ENCODE measurements around the gene SENP2. TPM values are rescaled to one million over a fixed set of nuclear protein-coding genes. Genes with fewer than 3 reads are reported as not detected.

SENP2 gene
- total and polyA plus RNA-seq, 3 experiments from 2014 or later = 15.3 to 41.5 (median 41.2) TPM

GRCh38 chr3:185595526-185595925 is 9.4 kb downstream of the SENP2 start:
- Mint-ChIP-seq H3K9me3 (no peaks in the 10 kb centered on the region), H3K4me1 (peaks cover 15 to 20% (median 16%) of the 10 kb centered on the region in 3 donors), H3K27me3 (no peaks in the 10 kb centered on the region), H3K4me3 (peak overlapping the region in 1 of 7 donors; percentile 1), H3K36me3 (peaks cover 7 to 65% (median 16%) of the 10 kb centered on the region in 3 donors), H3K27ac (peak overlapping the region in 2 of 8 donors; percentile 2 to 69)
- ChIA-PET POLR2A (no interaction called here), CTCF (interaction anchor here (0.7 to 1.5 kb wide), 2 partner anchors 9 kb away, joined by 3 to 4 read pairs; partner anchors contain the start of gene SENP2)
- no peaks in the 10 kb centered on the region for H3K9me3 ChIP-seq (ENCODE audit: low read length)
- H3K27ac ChIP-seq (ENCODE audit: low read depth, low read length) = no peak overlapping the region
- H3K4me1 ChIP-seq (ENCODE audit: insufficient read depth, low read length) = no peaks in the 10 kb centered on the region
- H3K27me3 ChIP-seq (ENCODE audit: insufficient read depth, low read length, poor library complexity, severe bottlenecking) = no peaks in the 10 kb centered on the region
- no peak for DNase-seq
- H3K36me3 ChIP-seq (ENCODE audit: insufficient read depth, low read length) = peaks cover 8% of the 10 kb centered on the region
- H3K4me3 ChIP-seq (ENCODE audit: low read length) = no peak overlapping the region

GRCh38 chr3:185605566-185605965 is 19.5 kb downstream of the SENP2 start:
- no peak overlapping the region for H3K4me3 ChIP-seq (ENCODE audit: low read length)
- POLR2A ChIA-PET = no interaction called here
- DNase-seq = no peak
- Mint-ChIP-seq H3K36me3 (peaks cover 8 to 87% (median 33%) of the 10 kb centered on the region in 3 donors), H3K27ac (no peak overlapping the region), H3K9me3 (no peaks in the 10 kb centered on the region), H3K4me3 (no peak overlapping the region), H3K27me3 (no peaks in the 10 kb centered on the region), H3K4me1 (peaks cover 4 to 8% (median 6%) of the 10 kb centered on the region in 3 donors)
- H3K27me3 ChIP-seq (ENCODE audit: insufficient read depth, low read length, poor library complexity, severe bottlenecking) = no peaks in the 10 kb centered on the region
- no peak overlapping the region for H3K27ac ChIP-seq (ENCODE audit: low read depth, low read length)
- H3K9me3 ChIP-seq (ENCODE audit: low read length) = no peaks in the 10 kb centered on the region
- CTCF ChIA-PET = interaction anchor here (0.6 kb wide), 1 partner anchor 596 kb away, joined by 3 read pairs; no protein-coding TSS in a partner anchor
- no peaks in the 10 kb centered on the region for H3K4me1 ChIP-seq (ENCODE audit: insufficient read depth, low read length)
- H3K36me3 ChIP-seq (ENCODE audit: insufficient read depth, low read length) = peaks cover 26% of the 10 kb centered on the region

GRCh38 chr3:185606196-185606595 is 20.1 kb downstream of the SENP2 start:
- Histone ChIP-seq H3K27me3 (ENCODE audit: insufficient read depth, low read length, poor library complexity, severe bottlenecking) (no peaks in the 10 kb centered on the region), H3K36me3 (ENCODE audit: insufficient read depth, low read length) (peaks cover 24% of the 10 kb centered on the region), H3K9me3 (ENCODE audit: low read length) (no peaks in the 10 kb centered on the region), H3K27ac (ENCODE audit: low read depth, low read length) (no peak overlapping the region), H3K4me3 (ENCODE audit: low read length) (no peak overlapping the region), H3K4me1 (ENCODE audit: insufficient read depth, low read length) (no peaks in the 10 kb centered on the region)
- no peak overlapping the region for H3K4me3 Mint-ChIP-seq
- no peaks in the 10 kb centered on the region for H3K27me3 Mint-ChIP-seq
- peak overlapping the region in 2 of 8 donors; percentile 12 to 38 for H3K27ac Mint-ChIP-seq
- H3K9me3 Mint-ChIP-seq = no peaks in the 10 kb centered on the region
- no peak for DNase-seq
- H3K36me3 Mint-ChIP-seq = peaks cover 8 to 84% (median 34%) of the 10 kb centered on the region in 3 donors
- ChIA-PET CTCF (no interaction called here), POLR2A (no interaction called here)
- H3K4me1 Mint-ChIP-seq = peaks cover 4 to 8% (median 6%) of the 10 kb centered on the region in 3 donors

- POLR2A ChIA-PET = no interaction called here
Observed at GRCh38 chr3:185613016-185613415, 26.9 kb downstream of the SENP2 start.

GRCh38 chr3:185623939-185624665 is 38.0 kb downstream of the SENP2 start:
- Histone ChIP-seq H3K4me1 (ENCODE audit: insufficient read depth, low read length) (no peaks in the 10 kb centered on the region), H3K9me3 (ENCODE audit: low read length) (no peaks in the 10 kb centered on the region), H3K27me3 (ENCODE audit: insufficient read depth, low read length, poor library complexity, severe bottlenecking) (no peaks in the 10 kb centered on the region), H3K27ac (ENCODE audit: low read depth, low read length) (no peak overlapping the region), H3K36me3 (ENCODE audit: insufficient read depth, low read length) (peaks cover 12% of the 10 kb centered on the region), H3K4me3 (ENCODE audit: low read length) (no peak overlapping the region)
- CTCF ChIA-PET = no interaction called here
- no peaks in the 10 kb centered on the region for H3K4me1 Mint-ChIP-seq
- H3K27me3 Mint-ChIP-seq = no peaks in the 10 kb centered on the region
- H3K27ac Mint-ChIP-seq = no peak overlapping the region
- H3K36me3 Mint-ChIP-seq = peaks cover 5 to 71% (median 17%) of the 10 kb centered on the region in 3 donors
- no peak for DNase-seq
- no peaks in the 10 kb centered on the region for H3K9me3 Mint-ChIP-seq
- POLR2A ChIA-PET = no interaction called here
- no peak overlapping the region for H3K4me3 Mint-ChIP-seq

More at GRCh38 chr3:185613016-185613415, 26.9 kb downstream of the SENP2 start:
- no peaks in the 10 kb centered on the region for H3K4me1 ChIP-seq (ENCODE audit: insufficient read depth, low read length)
- Mint-ChIP-seq H3K4me3 (peak overlapping the region in 5 of 7 donors; percentile 48 to 74 (median 51)), H3K9me3 (no peaks in the 10 kb centered on the region), H3K27ac (peak overlapping the region in 6 of 8 donors; percentile 59 to 93 (median 66)), H3K36me3 (peaks cover 15 to 76% (median 25%) of the 10 kb centered on the region in 3 donors), H3K27me3 (no peaks in the 10 kb centered on the region), H3K4me1 (peaks cover 0 to 14% (median 10%) of the 10 kb centered on the region in 3 donors)
- H3K36me3 ChIP-seq (ENCODE audit: insufficient read depth, low read length) = peaks cover 42% of the 10 kb centered on the region
- no peak overlapping the region for H3K27ac ChIP-seq (ENCODE audit: low read depth, low read length)
- CTCF ChIA-PET = no interaction called here
- H3K27me3 ChIP-seq (ENCODE audit: insufficient read depth, low read length, poor library complexity, severe bottlenecking) = no peaks in the 10 kb centered on the region
- no peaks in the 10 kb centered on the region for H3K9me3 ChIP-seq (ENCODE audit: low read length)
- H3K4me3 ChIP-seq (ENCODE audit: low read length) = no peak overlapping the region
- DNase-seq = no peak

- Mint-ChIP-seq H3K27ac (no peak overlapping the region), H3K4me3 (no peak overlapping the region)
Observed at GRCh38 chr3:185625784-185626183, 39.7 kb downstream of the SENP2 start.

GRCh38 chr3:185629554-185630181 is 43.6 kb downstream of the SENP2 start:
- POLR2A ChIA-PET = no interaction called here

More at GRCh38 chr3:185625784-185626183, 39.7 kb downstream of the SENP2 start:
- POLR2A ChIA-PET = no interaction called here
- H3K27ac ChIP-seq (ENCODE audit: low read depth, low read length) = no peak overlapping the region
- CTCF ChIA-PET = no interaction called here
- Mint-ChIP-seq H3K9me3 (no peaks in the 10 kb centered on the region), H3K36me3 (peaks cover 5 to 77% (median 25%) of the 10 kb centered on the region in 3 donors), H3K4me1 (no peaks in the 10 kb centered on the region), H3K27me3 (no peaks in the 10 kb centered on the region)
- no peaks in the 10 kb centered on the region for H3K9me3 ChIP-seq (ENCODE audit: low read length)
- H3K27me3 ChIP-seq (ENCODE audit: insufficient read depth, low read length, poor library complexity, severe bottlenecking) = no peaks in the 10 kb centered on the region
- no peaks in the 10 kb centered on the region for H3K4me1 ChIP-seq (ENCODE audit: insufficient read depth, low read length)
- DNase-seq = no peak
- peaks cover 12% of the 10 kb centered on the region for H3K36me3 ChIP-seq (ENCODE audit: insufficient read depth, low read length)
- H3K4me3 ChIP-seq (ENCODE audit: low read length) = no peak overlapping the region

GRCh38 chr3:185630182-185630622 is 44.1 kb downstream of the SENP2 start:
- Mint-ChIP-seq H3K4me1 (peaks cover 0 to 5% (median 0%) of the 10 kb centered on the region in 3 donors), H3K4me3 (no peak overlapping the region), H3K27ac (peak overlapping the region in 3 of 8 donors; percentile 7 to 87 (median 30)), H3K9me3 (no peaks in the 10 kb centered on the region), H3K27me3 (no peaks in the 10 kb centered on the region), H3K36me3 (peaks cover 0 to 59% (median 18%) of the 10 kb centered on the region in 3 donors)
- H3K4me3 ChIP-seq (ENCODE audit: low read length) = no peak overlapping the region
- CTCF ChIA-PET = no interaction called here
- H3K9me3 ChIP-seq (ENCODE audit: low read length) = no peaks in the 10 kb centered on the region
- no peak for DNase-seq
- POLR2A ChIA-PET = no interaction called here
- no peaks in the 10 kb centered on the region for H3K27me3 ChIP-seq (ENCODE audit: insufficient read depth, low read length, poor library complexity, severe bottlenecking)
- no peaks in the 10 kb centered on the region for H3K4me1 ChIP-seq (ENCODE audit: insufficient read depth, low read length)
- no peak overlapping the region for H3K27ac ChIP-seq (ENCODE audit: low read depth, low read length)
- H3K36me3 ChIP-seq (ENCODE audit: insufficient read depth, low read length) = peaks cover 8% of the 10 kb centered on the region

More at GRCh38 chr3:185629554-185630181, 43.6 kb downstream of the SENP2 start:
- Histone ChIP-seq H3K9me3 (ENCODE audit: low read length) (no peaks in the 10 kb centered on the region), H3K36me3 (ENCODE audit: insufficient read depth, low read length) (peaks cover 8% of the 10 kb centered on the region), H3K4me3 (ENCODE audit: low read length) (no peak overlapping the region), H3K27me3 (ENCODE audit: insufficient read depth, low read length, poor library complexity, severe bottlenecking) (no peaks in the 10 kb centered on the region), H3K27ac (ENCODE audit: low read depth, low read length) (no peak overlapping the region), H3K4me1 (ENCODE audit: insufficient read depth, low read length) (no peaks in the 10 kb centered on the region)
- Mint-ChIP-seq H3K27me3 (no peaks in the 10 kb centered on the region), H3K36me3 (peaks cover 0 to 63% (median 18%) of the 10 kb centered on the region in 3 donors), H3K4me1 (peaks cover 0 to 5% (median 0%) of the 10 kb centered on the region in 3 donors), H3K27ac (peak overlapping the region in 3 of 8 donors; percentile 6 to 87 (median 30)), H3K4me3 (no peak overlapping the region), H3K9me3 (no peaks in the 10 kb centered on the region)
- DNase-seq = no peak
- CTCF ChIA-PET = no interaction called here

Measured in CD8-positive, alpha-beta memory T cell (primary cell).